SK-N-MC (cell line): ENCODE measurements around the gene C19orf67.
"Not testable (repeated sequence)": the region's sequence is repeated elsewhere in the genome, so short reads cannot be mapped to it uniquely, and the experiment has no call there.

Source experiments
- DNase-seq: peaks from one replicate; pipeline ENCODE4 v3.0.0-alpha.2; 2011; ENCODE audit warnings: low read depth, low spot score
- H3K27ac ChIP-seq: fragments of 200-600 bp; sonication (generic); 2 replicates; pipeline ENCODE4 v1.5.1; 2016; ENCODE audit warnings: mixed run types
- H3K36me3 ChIP-seq: fragments of 200-600 bp; sonication (generic); 2 replicates; pipeline ENCODE4 v1.6.1; 2017; ENCODE audit warnings: antibody characterized with exemption, low read length, mixed read lengths; ENCODE audit not compliant: insufficient read depth
- H3K4me3 ChIP-seq: fragments of 200-600 bp; sonication (generic); 2 replicates; pipeline ENCODE4 v1.5.1; 2016
- H3K9ac ChIP-seq: fragments of 200-600 bp; sonication (generic); 2 replicates; pipeline ENCODE4 v1.8.0; 2017; ENCODE audit warnings: mixed run types, mixed read lengths; ENCODE audit not compliant: insufficient read length
- H3K9me3 ChIP-seq: fragments of 200-600 bp; sonication (generic); 2 replicates; pipeline ENCODE4 v1.6.1; 2017; ENCODE audit warnings: low read depth, mild to moderate bottlenecking, antibody characterized with exemption, low read length, moderate library complexity, mixed read lengths
- EZH2 ChIP-seq: fragments of 200-600 bp; sonication (generic); IDR thresholded peaks from one replicate; pipeline ENCODE4 v1.6.1; 2017; ENCODE audit warnings: antibody characterized with exemption
- FOXP2 ChIP-seq: optimal IDR thresholded peaks from 2 replicates; pipeline ENCODE3; 2011; ENCODE audit warnings: mild to moderate bottlenecking, moderate library complexity; ENCODE audit not compliant: insufficient read depth; ENCODE audit errors: extremely low read length, control extremely low read depth
- POLR2AphosphoS5 ChIP-seq: IDR thresholded peaks from 2 replicates; pipeline ENCODE4 v1.6.1; 2012; ENCODE audit warnings: mild to moderate bottlenecking, low read depth, low read length, borderline replicate concordance

The C19orf67 gene

DNA sequence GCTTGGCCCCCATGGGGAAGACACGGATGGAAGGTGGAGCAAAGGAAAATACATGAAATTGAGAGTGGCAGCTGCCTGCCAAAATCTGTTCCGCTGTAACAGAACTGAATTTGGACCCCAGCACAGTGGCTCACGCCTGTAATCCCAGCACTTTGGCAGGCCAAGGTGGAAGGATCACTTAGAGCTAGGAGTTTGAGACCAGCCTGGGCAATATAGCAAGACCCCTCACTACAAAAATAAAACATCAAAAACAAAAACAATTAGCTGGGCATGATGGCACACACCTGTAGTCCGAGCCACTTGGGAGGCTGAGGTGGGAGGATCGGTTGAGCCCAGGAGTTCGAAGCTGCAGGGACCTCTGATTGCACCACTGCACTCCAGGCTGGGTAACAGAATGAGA, 33.1 kb downstream of the C19orf67 start:
- Histone ChIP-seq H3K9me3 (no peaks in the 10 kb centered on the region), H3K36me3 (peaks cover 7% of the 10 kb centered on the region; the same call in 1 of the 2 replicates), H3K4me3 (no peak overlapping the region), H3K27ac (no peak overlapping the region), H3K9ac (no peak overlapping the region)
- no peak for DNase-seq
- TF ChIP-seq FOXP2: no peak
- no peak for TF ChIP-seq EZH2
- no peak for TF ChIP-seq POLR2AphosphoS5

DNA sequence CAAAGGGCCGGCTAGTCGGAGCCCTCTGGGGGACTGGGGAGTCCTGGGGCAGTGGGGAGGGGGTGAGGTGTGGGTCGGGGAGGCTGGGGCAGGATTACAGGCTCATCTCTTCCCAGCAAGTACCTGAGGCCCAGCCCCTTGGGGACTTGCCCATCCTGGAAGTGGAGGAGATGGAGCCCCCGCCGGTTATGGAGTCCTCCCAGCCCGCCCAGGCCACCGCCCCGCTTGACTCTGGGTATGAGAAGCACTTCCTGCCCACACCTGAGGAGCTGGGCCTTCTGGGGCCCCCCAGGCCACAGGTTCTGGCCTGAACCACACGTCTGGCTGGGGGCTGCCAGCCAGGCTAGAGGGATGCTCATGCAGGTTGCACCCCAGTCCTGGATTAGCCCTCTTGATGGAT, 33.6 kb downstream of the C19orf67 start:
- no peak for DNase-seq
- Histone ChIP-seq H3K27ac (no peak overlapping the region), H3K4me3 (no peak overlapping the region), H3K36me3 (peaks cover 7% of the 10 kb centered on the region; the same call in 1 of the 2 replicates), H3K9me3 (no peaks in the 10 kb centered on the region), H3K9ac (no peak overlapping the region)
- TF ChIP-seq EZH2 (no peak), FOXP2 (no peak), POLR2AphosphoS5 (no peak)

DNA sequence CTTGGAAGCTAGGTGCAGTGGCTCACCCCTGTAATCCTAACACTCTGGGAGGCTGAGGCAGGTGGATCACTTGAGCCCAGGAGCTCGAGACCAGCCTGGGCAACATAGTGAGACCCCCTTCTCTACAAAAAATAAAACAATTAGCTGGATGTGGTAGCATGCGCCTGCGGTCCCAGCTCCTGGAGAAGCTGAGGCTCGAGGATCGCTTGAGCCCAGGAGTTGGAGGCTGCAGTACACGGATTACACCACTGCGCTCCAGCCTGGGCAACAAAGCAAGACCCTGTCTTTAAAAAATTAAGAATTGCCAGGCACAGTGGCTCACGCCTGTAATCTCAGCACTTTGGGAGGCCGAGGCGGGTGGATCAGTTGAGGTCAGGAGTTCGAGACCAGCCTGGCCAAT, 34.6 kb downstream of the C19orf67 start:
- not testable (repeated sequence) for H3K9me3 ChIP-seq, H3K9ac ChIP-seq, H3K36me3 ChIP-seq, H3K4me3 ChIP-seq, DNase-seq, H3K27ac ChIP-seq

DNA sequence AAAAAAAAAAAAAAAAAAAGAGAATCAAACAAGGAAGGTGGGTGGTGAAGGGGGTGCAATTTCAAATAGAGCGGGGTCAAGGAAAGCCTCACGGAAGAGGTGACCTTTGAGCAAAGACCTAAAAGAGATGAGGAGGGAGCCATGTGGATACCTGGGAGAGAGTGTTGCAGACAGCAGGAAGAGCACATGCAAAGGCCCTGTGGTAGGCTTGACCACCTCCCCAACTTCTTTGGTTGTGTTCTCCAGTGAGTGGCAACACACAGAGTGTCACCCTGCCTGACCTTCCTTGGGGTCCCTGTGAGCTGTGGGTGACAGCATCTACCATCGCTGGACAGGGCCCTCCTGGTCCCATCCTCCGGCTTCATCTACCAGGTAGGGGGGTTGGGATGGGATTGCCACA, 35.1 kb downstream of the C19orf67 start:
- Histone ChIP-seq H3K4me3 (no peak overlapping the region), H3K27ac (no peak overlapping the region), H3K9me3 (no peaks in the 10 kb centered on the region), H3K9ac (no peak overlapping the region), H3K36me3 (peaks cover 7% of the 10 kb centered on the region; the same call in 1 of the 2 replicates)
- TF ChIP-seq EZH2 (no peak), POLR2AphosphoS5 (no peak), FOXP2 (no peak)
- DNase-seq: no peak

DNA sequence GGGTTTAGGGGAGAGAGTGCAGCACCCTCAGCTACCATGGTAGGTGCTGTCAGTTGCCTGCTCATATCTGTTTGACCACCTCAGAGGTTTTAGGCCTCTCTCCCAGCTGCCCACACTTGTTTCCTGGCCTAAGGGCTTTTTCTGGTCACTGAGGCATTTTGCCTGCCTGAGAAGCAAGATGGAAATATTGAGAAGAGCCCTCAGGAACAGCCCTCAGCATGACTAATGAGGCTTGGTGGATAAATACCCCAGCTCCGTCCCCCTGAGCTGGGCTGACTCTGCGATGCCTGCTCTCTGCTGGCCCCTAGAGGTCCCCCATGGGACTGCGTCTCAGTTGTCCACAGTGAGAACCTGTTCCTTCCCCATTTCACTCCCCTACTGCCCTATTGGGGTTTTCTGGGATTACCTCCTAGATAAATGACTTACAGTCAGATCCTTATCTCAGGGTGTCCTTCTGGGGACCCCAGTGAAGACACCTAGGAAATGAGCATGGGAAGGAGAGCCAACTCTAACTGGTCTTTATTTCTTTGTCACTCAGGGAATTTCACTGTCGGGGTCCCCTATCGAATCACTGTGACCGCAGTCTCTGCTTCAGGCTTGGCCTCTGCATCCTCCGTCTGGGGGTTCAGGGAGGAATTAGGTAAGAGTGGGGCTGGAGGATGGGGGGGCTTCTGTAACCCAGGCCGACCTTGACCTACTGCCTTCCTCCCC, 37.0 kb downstream of the C19orf67 start:
- Histone ChIP-seq H3K36me3 (peaks cover 5% of the 10 kb centered on the region; the same call in 1 of the 2 replicates), H3K27ac (no peak overlapping the region), H3K9me3 (no peaks in the 10 kb centered on the region), H3K4me3 (no peak overlapping the region), H3K9ac (no peak overlapping the region)
- no peak for DNase-seq
- no peak for TF ChIP-seq FOXP2
- no peak for TF ChIP-seq EZH2
- no peak for TF ChIP-seq POLR2AphosphoS5

DNA sequence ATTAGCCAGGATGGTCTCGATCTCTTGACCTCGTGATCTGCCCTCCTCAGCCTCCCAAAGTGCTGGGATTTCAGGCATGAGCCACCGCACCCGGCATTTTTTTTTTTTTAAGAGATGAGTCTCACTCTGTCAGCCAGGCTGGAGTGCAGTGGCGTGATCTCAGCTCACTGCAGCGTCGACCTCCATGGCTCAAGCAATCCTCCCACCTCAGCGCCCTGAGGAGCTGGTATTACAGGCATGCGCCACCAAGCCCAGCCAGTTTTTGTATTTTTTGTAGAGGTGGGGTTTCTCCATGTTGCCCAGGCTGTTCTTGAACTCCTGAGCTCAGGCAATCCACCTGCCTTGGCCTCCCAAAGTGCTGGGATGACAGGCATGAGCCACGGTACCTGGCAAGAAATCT, 37.7 kb downstream of the C19orf67 start:
- DNase-seq, H3K27ac ChIP-seq, H3K9me3 ChIP-seq, H3K36me3 ChIP-seq, H3K4me3 ChIP-seq, H3K9ac ChIP-seq: not testable (repeated sequence)

DNA sequence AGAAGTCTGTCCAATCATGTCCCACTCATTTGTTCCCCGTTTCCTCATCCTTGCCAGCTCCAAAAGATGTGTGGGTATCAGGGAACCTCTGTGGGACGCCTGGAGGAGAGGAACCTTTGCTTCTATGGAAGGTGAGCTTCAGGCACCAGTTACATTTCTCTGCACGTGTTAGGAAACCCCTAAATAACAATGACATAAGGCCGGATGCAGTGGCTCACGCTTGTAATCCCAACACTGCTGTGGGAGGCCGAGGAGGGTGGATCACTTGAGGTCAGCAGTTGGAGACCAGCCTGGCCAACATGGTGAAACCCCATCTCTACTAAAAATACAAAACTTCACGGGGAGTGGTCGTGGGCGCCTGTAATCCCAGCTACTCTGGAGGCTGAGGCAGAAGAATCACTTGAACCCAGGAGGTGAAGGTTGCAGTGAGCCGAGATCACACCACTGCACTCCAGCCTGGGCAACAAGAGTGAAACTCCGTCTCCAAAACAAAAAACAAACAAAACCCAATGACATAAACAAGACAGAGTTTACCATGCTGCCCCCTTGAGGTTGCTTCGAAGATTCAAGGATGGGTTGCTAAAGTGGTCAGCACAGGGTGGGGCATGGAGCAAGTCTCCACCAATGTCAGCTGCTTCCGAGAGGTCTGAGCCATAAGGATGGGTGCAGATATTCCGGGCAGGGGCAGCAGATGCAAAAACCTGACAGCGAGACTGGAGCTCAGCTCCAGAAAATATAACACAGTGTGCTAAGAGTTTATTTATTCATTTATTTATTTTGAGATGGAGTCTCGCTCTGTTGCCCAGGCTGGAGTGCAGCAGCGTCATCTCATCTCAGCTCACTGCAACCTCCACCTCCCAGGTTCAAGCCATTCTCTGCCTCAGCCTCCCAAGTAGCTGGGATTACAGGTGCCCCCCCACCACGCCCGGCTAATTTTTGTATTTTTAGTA, 42.6 kb downstream of the C19orf67 start:
- not testable (repeated sequence) for DNase-seq, H3K36me3 ChIP-seq, H3K4me3 ChIP-seq, H3K9me3 ChIP-seq, H3K9ac ChIP-seq, H3K27ac ChIP-seq

DNA sequence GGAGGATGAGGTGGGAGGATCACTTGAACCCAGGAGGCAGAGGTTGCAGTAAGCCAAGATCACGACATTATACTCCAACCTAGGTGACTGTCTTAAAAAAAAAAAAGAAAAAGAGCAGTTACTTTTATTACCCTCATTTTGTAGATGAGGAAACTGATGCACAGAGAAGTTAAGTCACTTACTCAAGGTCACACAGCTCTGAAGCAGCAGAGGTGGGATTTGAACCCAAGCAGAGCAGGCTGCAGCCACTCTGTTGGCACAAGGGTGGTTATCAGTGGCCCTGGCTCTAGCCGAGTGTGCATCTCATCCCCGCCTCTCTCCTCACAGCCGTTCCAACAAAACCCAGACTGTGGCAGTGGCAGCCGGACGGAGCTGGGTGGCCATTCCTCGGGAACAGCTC, 46.4 kb downstream of the C19orf67 start:
- Histone ChIP-seq H3K9me3 (no peaks in the 10 kb centered on the region), H3K27ac (no peak overlapping the region), H3K9ac (no peak overlapping the region), H3K4me3 (no peak overlapping the region), H3K36me3 (no peaks in the 10 kb centered on the region)
- TF ChIP-seq FOXP2 (no peak), POLR2AphosphoS5 (no peak), EZH2 (no peak)
- no peak for DNase-seq

DNA sequence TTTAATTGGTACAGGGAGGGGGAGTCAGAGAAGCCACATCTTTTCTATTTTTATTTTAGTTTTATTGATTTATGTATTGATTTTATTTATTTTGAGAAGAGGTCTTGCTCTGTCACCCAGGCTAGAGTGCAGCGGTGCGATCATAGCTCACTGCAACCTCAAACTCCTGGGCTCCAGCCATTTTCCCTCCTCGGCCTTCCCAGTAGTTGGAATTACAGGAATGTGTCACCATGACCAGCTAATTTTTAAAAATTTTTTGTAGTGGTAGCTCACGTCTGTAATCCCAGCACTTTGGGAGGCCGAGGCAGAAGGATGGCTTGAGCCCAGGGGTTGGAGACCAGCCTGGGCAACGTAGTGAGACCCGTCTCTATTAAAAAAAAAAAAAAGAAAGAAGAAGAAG, 49.9 kb downstream of the C19orf67 start:
- no peak for DNase-seq
- no peak overlapping the region for H3K9ac ChIP-seq
- no peak for TF ChIP-seq EZH2
- TF ChIP-seq POLR2AphosphoS5: no peak
- no peak for TF ChIP-seq FOXP2

DNA sequence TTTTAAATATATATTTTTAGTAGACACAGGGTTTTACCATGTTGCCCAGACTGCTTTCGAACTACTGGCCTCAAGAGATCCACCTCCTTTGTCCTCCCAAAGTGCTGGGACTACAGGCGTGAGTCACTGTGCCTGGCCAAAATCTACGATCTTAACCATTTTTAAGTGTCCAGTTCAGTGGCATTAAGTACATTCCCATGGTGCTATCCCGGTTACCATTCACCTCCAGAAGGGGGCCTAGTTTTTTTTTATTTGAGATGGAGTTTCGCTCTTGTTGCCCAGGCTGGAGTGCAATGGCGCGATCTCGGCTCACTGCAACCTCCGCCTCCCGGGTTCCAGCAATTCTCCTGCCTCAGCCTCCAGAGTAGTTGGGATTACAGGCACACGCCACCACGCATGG, 50.4 kb downstream of the C19orf67 start:
- H3K36me3 ChIP-seq, H3K9me3 ChIP-seq, H3K9ac ChIP-seq, H3K4me3 ChIP-seq, DNase-seq, H3K27ac ChIP-seq: not testable (repeated sequence)

More for the DNA sequence above, 49.9 kb downstream of the C19orf67 start:
- no peak overlapping the region for H3K27ac ChIP-seq
- H3K9me3 ChIP-seq: no peaks in the 10 kb centered on the region
- no peak overlapping the region for H3K4me3 ChIP-seq
- H3K36me3 ChIP-seq: no peaks in the 10 kb centered on the region
